HEK293T (cell line): Measurements from ENCODE around the gene ATG4D.

ENCODE experiments used
- ELF4 ChIP-seq: fragments of 450-650 bp; IDR thresholded peaks from 2 replicates; pipeline ENCODE4 v1.6.1; 2017; ENCODE audit warnings: antibody characterized with exemption
- FOXK2 ChIP-seq: fragments of 450-650 bp; IDR thresholded peaks from 2 replicates; pipeline ENCODE4 v1.6.1; 2016; ENCODE audit warnings: mild to moderate bottlenecking
- FOXM1 ChIP-seq: fragments of 450-650 bp; IDR thresholded peaks from 2 replicates; pipeline ENCODE4 v1.6.1; 2017; ENCODE audit warnings: mild to moderate bottlenecking, borderline replicate concordance
- HDGF ChIP-seq: fragments of 450-650 bp; IDR thresholded peaks from 2 replicates; pipeline ENCODE4 v1.6.1; 2017; ENCODE audit warnings: antibody characterized with exemption, borderline replicate concordance
- LEF1 ChIP-seq: fragments of 450-650 bp; IDR thresholded peaks from 2 replicates; pipeline ENCODE4 v1.6.1; 2017; ENCODE audit warnings: mild to moderate bottlenecking, borderline replicate concordance
- TARDBP ChIP-seq: fragments of 450-650 bp; IDR thresholded peaks from 2 replicates; pipeline ENCODE4 v1.6.1; 2016

DNA sequence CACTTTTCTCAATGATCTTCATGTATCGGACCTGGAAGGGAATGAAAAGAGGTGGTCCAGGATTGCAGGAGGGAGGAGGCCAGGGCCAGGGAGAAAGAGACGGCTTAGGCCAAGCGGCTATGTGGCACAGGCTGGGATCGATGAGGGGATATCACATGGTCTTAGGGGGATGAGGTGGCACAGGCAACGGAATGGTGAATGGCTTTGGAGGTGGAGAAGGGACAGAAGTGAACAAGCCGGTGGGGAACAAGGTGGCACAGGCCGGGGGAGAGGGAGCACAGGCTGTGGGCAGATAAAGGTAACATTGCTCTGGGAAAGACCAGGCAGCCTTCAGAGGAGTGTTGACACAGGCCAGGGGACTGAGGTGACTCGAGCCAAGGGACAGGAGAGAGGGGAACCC is 30.8 kb downstream of the ATG4D start:
- TF ChIP-seq FOXK2 (no peak), ELF4 (no peak), HDGF (no peak), FOXM1 (no peak), TARDBP (no peak), LEF1 (no peak)
